Activated naive CD8-positive, alpha-beta T cell treated with anti-CD3 and anti-CD28 coated beads, Interleukin-2, amount 50 U/mL, for 24 hours (primary cell): ENCODE measurements around the gene E2F1.

Source experiments
- ATAC-seq: fragments of 150-1000 bp; cut with Tn5 transposase; one replicate; pipeline ENCODE4 v1.10.0; 2021
- DNase-seq: peaks from one replicate; pipeline ENCODE4 v3.0.0; 2021
- H3K27ac Mint-ChIP-seq: one replicate; pipeline ENCODE4 v1.8.0; 2021; ENCODE audit warnings: mild to moderate bottlenecking, mixed read lengths
- H3K27me3 Mint-ChIP-seq: one replicate; pipeline ENCODE4 v1.8.0; 2021; ENCODE audit warnings: mixed read lengths
- H3K36me3 Mint-ChIP-seq: one replicate; pipeline ENCODE4 v1.8.0; 2021; ENCODE audit warnings: low read depth, mixed read lengths
- H3K4me1 Mint-ChIP-seq: one replicate; pipeline ENCODE4 v1.8.0; 2021; ENCODE audit warnings: mixed read lengths
- H3K4me3 Mint-ChIP-seq: one replicate; pipeline ENCODE4 v1.8.0; 2021; ENCODE audit warnings: mild to moderate bottlenecking, moderate library complexity, mixed read lengths
- H3K9me3 Mint-ChIP-seq: one replicate; pipeline ENCODE4 v1.8.0; 2021; ENCODE audit warnings: mixed read lengths

E2F1 gene

DNA sequence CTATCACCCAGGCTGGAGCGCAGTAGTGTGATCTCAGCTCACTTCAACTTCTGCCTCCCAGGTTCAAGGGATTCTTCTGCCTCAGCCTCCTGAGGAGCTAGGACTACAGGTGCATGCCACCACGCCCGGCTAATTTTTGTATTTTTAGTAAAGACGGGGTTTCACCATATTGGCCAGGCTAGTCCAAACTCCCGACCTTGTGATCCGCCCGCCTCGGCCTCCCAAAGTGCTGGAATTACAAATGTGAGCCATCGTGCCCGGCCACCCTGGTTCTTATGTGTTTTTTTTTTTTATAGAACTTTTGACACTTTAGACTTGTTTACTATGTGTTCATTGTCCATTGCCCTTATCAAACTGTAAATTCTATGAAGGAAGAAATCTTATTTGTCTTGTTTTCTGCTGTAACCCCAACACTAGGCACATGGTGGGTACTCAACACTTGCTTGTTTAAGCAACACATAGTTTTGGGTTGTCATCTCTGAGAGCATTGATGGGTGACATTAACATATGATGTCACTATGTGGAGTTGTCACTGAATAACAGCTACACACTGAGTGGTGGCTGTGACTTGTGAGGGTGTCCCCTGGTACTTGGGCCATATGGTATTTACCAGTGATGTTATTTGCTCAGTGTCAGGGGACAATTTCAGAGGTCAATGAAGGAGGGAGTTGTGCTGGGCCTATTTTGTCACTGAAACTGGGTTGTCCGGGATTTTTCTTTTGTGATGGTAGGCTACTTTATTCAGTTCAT lies 35.4 kb upstream of the E2F1 start:
- Mint-ChIP-seq H3K9me3 (peaks cover 4% of the 10 kb centered on the region), H3K36me3 (peaks cover 2% of the 10 kb centered on the region), H3K27me3 (no peaks in the 10 kb centered on the region), H3K27ac (no peak overlapping the region), H3K4me1 (peaks cover 24% of the 10 kb centered on the region), H3K4me3 (no peak overlapping the region)
- DNase-seq: no peak
- no peak for ATAC-seq

DNA sequence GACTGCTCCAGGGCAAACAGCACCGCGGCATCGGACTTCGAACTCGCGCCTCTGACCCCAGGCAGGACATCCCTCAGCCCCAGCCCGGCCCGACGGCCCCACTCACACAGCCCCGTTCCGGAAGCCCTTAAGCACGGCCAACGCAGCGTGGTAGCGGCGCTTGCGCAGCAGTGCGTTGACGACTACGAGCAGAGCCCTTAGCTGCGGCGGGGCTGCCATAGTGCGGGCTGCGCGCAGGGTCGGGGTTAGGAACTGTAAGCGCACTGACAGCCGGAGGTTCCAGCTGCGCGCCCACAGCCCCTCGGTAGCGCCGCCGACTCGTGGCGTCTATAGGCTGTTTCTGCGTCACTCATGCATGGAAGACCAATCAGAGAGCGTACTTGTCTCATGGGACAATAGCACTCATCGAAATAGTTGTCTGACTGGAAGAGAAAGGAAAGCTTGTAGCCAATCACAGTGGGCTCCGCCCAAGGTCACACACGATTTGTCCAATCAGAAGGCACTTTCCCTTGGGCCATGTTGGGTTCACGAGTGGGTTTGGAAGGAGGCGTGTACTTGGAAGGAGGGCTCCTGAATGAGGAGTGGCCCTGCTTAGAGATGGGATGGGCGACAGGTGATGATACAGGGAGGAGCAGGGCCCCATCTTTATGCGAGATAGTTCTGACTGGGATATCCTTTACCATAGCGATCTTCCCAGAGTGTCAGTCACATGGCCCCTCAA lies 34.0 kb upstream of the E2F1 start, which contains the start of gene PXMP4:
TSS of gene PXMP4 (minus strand) at position 322 of the 721 bp plus-strand sequence. CDS start at position 219, 103 bp downstream.
- Mint-ChIP-seq H3K36me3 (peaks cover 2% of the 10 kb centered on the region), H3K27ac (peak within 1 kb of the TSS; percentile 83), H3K9me3 (peaks cover 4% of the 10 kb centered on the region), H3K4me3 (peak within 1 kb of the TSS; percentile 78), H3K27me3 (no peaks in the 10 kb centered on the region), H3K4me1 (peaks cover 24% of the 10 kb centered on the region)
- peak; percentile 99 for ATAC-seq
- peak; percentile 79 for DNase-seq

DNA sequence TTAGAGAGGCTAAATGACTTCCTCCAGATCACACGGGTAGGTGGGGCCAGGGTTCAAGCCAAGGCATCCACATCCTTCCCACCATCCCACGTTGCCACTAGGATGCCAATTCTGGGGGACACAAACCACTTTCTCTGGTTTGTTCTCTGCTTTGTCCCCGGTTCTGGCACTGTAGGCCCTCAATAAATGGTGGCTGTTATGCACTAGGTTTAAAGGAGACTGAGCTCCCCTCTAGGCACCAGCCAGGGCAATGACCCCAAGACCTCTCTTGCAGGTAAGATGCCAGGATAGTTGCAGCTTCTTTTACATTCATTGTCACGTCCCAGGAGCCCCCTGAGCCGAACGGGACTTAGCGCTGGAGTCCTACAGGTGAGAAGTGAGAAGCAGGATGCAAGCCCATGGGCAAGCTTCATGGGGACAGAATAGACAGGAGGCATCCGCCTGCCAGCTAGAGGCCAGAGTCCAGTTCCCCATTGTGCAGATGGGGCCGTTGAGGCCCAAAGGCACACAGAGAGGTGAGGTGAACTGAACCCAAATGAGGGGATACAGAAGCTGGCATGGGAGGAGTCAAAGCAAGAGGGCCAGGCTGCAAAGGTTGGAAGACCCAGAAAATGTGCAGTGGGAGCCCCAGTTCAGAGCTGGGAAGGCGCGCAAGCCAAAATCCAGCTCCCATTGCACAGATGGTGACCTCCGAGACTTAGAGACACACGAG lies 33.2 kb upstream of the E2F1 start:
- Mint-ChIP-seq H3K27me3 (no peaks in the 10 kb centered on the region), H3K4me3 (peak overlapping the region; percentile 78), H3K27ac (peak overlapping the region; percentile 83), H3K36me3 (peaks cover 2% of the 10 kb centered on the region), H3K4me1 (peaks cover 24% of the 10 kb centered on the region), H3K9me3 (peaks cover 4% of the 10 kb centered on the region)
- no peak for DNase-seq
- no peak for ATAC-seq

DNA sequence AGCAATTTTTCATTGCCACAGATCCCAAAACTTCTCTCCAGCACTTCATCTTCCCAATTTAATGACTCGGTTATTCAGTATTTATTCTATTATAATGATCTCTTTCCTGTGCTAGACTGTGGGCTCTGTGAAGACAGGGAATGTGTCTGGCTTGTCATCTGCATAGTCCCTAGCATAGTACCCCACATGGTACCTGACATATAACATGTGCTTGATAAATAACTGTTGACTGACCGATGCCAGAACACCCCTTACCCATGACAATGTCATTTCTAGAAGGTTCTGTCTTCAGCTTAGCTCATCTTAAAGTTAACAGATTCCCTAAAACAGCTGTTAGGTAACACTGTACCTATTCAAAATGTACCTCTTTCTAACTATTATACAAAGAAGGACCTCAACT lies 30.3 kb upstream of the E2F1 start:
- Mint-ChIP-seq H3K4me3 (no peak overlapping the region), H3K27ac (no peak overlapping the region), H3K36me3 (peaks cover 10% of the 10 kb centered on the region), H3K9me3 (peaks cover 4% of the 10 kb centered on the region), H3K27me3 (no peaks in the 10 kb centered on the region), H3K4me1 (peaks cover 24% of the 10 kb centered on the region)
- DNase-seq (no peak), ATAC-seq (no peak)

DNA sequence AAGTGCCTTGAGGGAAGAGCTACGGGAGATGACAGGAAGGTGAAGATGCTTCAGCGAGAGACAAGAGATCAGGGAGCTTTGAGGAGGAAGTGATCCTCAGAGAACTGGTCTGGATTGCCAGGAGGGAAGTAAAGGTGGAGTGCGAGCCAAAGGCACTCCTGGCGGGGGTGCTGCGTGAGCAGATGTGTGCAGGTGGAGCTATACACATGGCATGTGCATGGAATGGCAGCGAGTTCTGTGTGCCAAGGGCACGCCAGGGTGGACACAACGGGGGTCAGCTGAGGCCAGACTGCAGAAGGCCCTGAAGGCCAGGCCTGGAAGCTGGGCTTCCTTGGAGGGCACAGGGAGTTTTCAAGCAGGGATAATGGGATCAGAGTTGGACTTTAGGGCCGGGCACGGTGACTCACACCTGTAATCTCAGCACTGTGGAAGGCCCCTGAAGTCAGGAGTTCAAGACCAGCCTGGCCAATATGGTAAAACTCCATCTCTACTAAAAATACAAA lies 27.7 kb upstream of the E2F1 start:
- no peak overlapping the region for H3K4me3 Mint-ChIP-seq
- H3K9me3 Mint-ChIP-seq: no peaks in the 10 kb centered on the region
- no peak overlapping the region for H3K27ac Mint-ChIP-seq
- peaks cover 20% of the 10 kb centered on the region for H3K4me1 Mint-ChIP-seq
- H3K27me3 Mint-ChIP-seq: no peaks in the 10 kb centered on the region
- no peak for DNase-seq
- peaks cover 13% of the 10 kb centered on the region for H3K36me3 Mint-ChIP-seq
- no peak for ATAC-seq

DNA sequence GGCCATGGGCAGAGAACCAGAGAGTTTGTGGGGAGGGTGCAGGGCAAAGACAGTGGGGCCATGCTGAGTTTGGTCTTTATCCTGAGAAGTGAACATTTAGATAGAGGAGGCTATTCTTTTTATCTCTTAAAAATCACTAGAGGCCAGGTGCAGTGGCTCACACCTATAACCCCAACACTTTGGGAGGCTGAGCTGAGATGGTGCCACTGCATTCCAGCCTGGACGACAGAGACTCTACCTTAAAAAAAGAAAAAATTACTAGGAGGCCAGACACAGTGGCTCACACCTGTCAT lies 25.2 kb upstream of the E2F1 start:
- Mint-ChIP-seq H3K27me3 (no peaks in the 10 kb centered on the region), H3K4me3 (no peak overlapping the region), H3K9me3 (no peaks in the 10 kb centered on the region), H3K27ac (no peak overlapping the region), H3K36me3 (peaks cover 13% of the 10 kb centered on the region), H3K4me1 (peaks cover 16% of the 10 kb centered on the region)
- ATAC-seq (no peak), DNase-seq (no peak)

DNA sequence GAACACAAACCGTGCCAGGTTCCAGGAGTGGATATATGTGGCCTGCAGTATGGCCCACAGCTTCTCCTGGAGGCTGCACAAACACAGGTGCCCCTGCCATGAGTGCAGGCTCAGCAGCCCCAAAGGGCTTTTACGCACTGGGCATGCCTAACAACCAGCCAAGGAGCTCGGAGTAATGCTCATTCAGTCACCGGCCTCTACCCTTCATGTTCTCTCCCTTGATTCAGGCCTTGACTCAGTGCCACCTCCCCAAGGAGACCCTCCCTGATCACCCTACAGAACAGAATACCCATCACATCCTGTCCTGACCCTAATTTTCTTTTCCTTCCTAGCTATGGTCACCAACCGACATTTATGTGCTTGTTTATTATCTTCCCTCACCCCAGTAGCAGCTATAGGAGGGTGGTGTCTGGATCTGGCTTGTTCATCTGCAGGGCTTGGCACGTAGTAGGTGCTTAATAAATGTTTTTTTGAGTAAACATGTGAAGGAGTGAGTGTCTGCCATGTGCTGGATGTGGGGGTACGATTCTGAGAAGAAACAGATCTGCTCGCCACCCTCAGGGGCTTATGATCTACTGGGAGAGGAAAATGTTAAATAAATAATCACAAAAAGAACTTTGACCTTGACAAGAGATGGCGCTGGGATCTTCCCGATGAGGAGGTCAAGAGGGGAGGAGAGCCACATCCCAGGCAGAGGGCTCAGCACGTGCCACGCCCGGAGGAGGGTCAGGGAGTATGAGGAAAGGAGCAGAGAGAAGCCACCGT lies 24.7 kb upstream of the E2F1 start:
- H3K4me1 Mint-ChIP-seq: peaks cover 16% of the 10 kb centered on the region
- H3K36me3 Mint-ChIP-seq: peaks cover 13% of the 10 kb centered on the region
- no peak overlapping the region for H3K4me3 Mint-ChIP-seq
- no peak for ATAC-seq
- no peaks in the 10 kb centered on the region for H3K27me3 Mint-ChIP-seq
- H3K27ac Mint-ChIP-seq: no peak overlapping the region
- no peaks in the 10 kb centered on the region for H3K9me3 Mint-ChIP-seq
- no peak for DNase-seq

DNA sequence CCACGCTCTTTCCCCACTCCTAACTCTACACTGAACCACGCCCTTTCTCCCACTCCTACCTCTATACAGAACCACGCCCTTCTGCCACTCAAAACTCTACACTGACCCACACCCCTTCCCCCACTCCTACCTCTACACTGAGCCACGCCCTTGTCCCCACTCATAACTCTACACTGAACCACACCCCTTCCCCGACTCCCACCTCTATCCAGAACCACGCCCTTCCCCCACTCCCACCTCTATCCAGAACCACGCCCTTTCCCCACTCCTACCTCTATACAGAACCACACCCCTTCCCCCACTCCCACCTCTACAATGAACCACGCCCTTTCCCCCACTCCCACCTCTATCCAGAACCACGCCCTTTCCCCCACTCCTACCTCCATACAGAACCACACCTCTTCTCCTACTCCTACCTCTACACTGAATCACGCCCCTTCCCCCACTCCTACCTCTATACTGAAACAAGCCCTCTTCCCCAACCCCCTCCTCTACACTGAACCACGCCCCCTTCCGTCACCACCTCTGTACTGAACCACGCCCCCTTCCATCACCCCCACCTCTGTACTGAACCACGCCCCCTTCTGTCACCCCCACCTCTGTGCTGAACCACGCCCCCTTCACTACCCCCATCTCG lies 23.8 kb upstream of the E2F1 start:
- peak; percentile 26 for ATAC-seq

DNA sequence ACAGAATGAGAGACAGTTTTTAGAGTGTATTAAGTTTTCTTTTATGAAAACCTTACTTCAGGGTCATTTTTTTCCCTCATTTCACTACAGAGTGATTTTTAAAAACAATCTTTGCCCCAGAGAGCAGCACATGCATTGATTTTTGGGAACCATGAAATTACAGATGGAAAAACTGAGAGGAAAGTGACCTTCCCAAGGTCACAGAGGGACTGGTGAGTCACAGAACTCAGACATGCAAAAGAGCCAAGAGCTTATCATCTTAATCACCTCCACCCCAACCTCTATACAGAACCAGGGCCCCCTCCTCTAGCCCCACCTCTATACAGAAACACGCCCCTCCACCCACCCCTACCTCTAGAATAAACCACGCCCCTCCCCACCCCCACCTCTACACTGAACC lies 23.2 kb upstream of the E2F1 start:
- H3K36me3 Mint-ChIP-seq: peaks cover 13% of the 10 kb centered on the region
- H3K27ac Mint-ChIP-seq: peak overlapping the region; percentile 59
- H3K4me1 Mint-ChIP-seq: peaks cover 16% of the 10 kb centered on the region
- ATAC-seq (peak; percentile 84), DNase-seq (no peak)
- no peaks in the 10 kb centered on the region for H3K9me3 Mint-ChIP-seq
- no peaks in the 10 kb centered on the region for H3K27me3 Mint-ChIP-seq
- no peak overlapping the region for H3K4me3 Mint-ChIP-seq

More for the DNA sequence above, 23.8 kb upstream of the E2F1 start:
- H3K27me3 Mint-ChIP-seq: no peaks in the 10 kb centered on the region
- DNase-seq: no peak
- no peak overlapping the region for H3K4me3 Mint-ChIP-seq
- no peaks in the 10 kb centered on the region for H3K9me3 Mint-ChIP-seq
- peaks cover 13% of the 10 kb centered on the region for H3K36me3 Mint-ChIP-seq
- H3K4me1 Mint-ChIP-seq: peaks cover 16% of the 10 kb centered on the region
- no peak overlapping the region for H3K27ac Mint-ChIP-seq

DNA sequence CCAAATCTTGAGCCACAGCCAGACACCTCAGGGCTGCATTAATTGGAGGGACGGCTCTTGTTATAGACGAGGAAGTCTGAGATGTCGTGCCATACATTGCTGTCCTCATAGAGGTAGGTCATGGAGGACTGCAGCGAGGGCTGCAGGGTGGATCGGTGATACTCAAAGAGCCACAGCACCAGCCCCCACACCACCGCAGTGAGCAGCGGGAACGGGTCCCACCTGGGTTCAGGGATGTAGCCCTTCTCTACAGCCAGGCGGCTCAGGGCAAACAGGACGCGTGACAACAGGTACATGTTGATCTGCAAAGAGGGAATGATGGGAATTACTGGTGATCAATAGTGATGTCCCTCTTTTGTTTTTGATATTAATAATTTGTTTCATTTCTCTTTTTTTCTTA lies 21.5 kb upstream of the E2F1 start:
- no peaks in the 10 kb centered on the region for H3K9me3 Mint-ChIP-seq
- H3K4me1 Mint-ChIP-seq: peaks cover 16% of the 10 kb centered on the region
- no peak overlapping the region for H3K4me3 Mint-ChIP-seq
- peaks cover 5% of the 10 kb centered on the region for H3K36me3 Mint-ChIP-seq
- no peak for DNase-seq
- H3K27me3 Mint-ChIP-seq: no peaks in the 10 kb centered on the region
- H3K27ac Mint-ChIP-seq: no peak overlapping the region
- no peak for ATAC-seq

DNA sequence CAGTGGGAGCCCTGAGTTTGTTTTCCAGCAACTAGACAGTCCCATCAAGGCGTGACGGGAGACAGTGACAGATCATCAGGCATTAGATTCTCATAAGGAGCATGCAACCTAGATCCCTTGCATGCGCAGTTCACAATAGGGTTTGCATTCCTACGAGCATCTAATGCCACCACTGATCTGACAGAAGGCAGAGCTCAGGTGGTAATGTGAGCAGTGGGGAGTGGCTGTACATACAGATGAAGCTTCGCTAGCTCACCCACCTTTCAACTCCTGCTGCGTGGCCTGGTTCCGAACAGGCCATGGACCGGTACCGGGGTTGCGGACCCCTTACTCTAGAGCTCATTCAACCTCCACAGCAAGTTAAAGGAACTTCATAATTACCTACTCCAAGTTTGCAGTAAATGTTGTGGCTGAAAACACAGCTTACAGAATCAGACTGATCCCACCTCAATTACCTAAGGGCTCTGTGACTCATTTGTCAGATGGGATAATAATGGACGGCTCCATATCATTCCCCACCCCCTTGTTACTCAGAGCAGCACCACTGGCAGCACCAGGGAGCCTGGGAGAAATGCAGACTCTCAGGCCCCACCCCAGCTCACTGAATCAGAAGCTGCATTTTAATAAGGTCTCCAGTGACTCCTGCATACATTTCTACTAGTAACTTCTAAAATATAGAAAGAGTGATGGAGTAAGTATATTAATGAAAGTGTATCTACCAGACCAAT lies 18.2 kb upstream of the E2F1 start:
- no peak overlapping the region for H3K27ac Mint-ChIP-seq
- peaks cover 5% of the 10 kb centered on the region for H3K4me1 Mint-ChIP-seq
- no peak overlapping the region for H3K4me3 Mint-ChIP-seq
- ATAC-seq: no peak
- no peak for DNase-seq
- no peaks in the 10 kb centered on the region for H3K9me3 Mint-ChIP-seq
- H3K36me3 Mint-ChIP-seq: no peaks in the 10 kb centered on the region
- H3K27me3 Mint-ChIP-seq: no peaks in the 10 kb centered on the region

DNA sequence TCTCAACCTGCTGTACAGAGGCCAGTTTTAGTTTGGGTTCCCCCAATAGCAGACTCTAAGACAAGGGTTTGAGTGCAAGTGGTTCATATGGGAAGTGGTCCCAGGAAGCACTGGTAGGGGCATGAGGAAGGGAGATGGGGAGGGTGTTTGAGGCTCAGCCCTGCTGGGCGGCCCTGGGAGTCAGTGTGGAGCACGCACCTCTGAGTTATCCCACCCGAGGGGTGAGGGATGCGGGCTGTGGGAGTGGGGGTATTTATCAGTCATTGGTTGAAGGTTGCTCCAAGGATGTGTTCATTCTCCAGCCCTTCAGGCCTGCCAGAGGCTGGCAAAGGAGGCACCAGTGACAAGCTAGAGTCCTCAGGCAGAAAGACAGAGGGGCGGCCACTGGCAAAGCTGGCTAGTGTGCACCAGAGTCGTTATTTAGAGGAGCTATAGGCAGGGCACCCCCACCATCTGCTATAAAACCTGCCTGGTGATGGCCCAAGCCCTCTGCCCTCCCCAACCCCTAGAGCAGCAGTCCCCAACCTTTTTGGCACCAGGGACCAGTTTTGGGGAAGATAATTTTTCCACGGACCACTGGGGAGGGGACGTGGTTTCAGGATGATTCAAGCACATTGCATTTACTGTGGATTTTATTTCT lies 17.4 kb upstream of the E2F1 start:
- DNase-seq (no peak), ATAC-seq (no peak)
- Mint-ChIP-seq H3K4me3 (no peak overlapping the region), H3K9me3 (no peaks in the 10 kb centered on the region), H3K27me3 (no peaks in the 10 kb centered on the region), H3K27ac (no peak overlapping the region), H3K36me3 (no peaks in the 10 kb centered on the region), H3K4me1 (no peaks in the 10 kb centered on the region)

DNA sequence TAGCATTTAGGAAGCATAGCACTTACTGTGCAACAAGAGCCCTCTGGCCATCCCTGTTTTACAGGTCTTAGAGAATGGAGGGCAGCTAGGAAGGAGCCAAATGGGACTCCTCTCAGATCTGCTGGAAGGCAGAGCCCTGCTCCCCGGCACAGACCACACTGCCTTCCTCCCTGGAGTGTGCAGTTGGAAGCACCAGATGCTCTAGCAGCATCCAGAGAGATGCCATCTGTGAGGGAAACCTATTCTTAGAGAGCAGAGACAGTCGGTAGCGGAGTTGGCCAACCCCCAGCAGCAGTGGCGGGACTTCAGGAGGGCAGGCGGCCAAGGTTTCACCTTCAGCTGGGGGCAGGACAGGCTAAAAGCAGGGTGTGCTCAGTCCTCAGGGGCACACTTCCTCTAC lies 16.7 kb upstream of the E2F1 start:
- DNase-seq: no peak
- Mint-ChIP-seq H3K4me3 (no peak overlapping the region), H3K27ac (no peak overlapping the region), H3K4me1 (no peaks in the 10 kb centered on the region), H3K27me3 (no peaks in the 10 kb centered on the region), H3K36me3 (no peaks in the 10 kb centered on the region), H3K9me3 (no peaks in the 10 kb centered on the region)
- no peak for ATAC-seq
